HG03342 (cell line): ENCODE results near the gene THEM4.
"Not testable (repeated sequence)": the region's sequence is repeated elsewhere in the genome, so short reads cannot be mapped to it uniquely, and the experiment has no call there.

Source experiments
- ATAC-seq: cut with Tn5 transposase; IDR thresholded peaks from one replicate; pipeline ENCODE4 v1.9.1; 2021; ENCODE audit warnings: mild to moderate bottlenecking, moderate library complexity; ENCODE audit not compliant: unreplicated experiment

THEM4 gene

GRCh38 chr1:151935154-151935553 is 25.8 kb upstream of the THEM4 start:
- no peak for ATAC-seq

DNA sequence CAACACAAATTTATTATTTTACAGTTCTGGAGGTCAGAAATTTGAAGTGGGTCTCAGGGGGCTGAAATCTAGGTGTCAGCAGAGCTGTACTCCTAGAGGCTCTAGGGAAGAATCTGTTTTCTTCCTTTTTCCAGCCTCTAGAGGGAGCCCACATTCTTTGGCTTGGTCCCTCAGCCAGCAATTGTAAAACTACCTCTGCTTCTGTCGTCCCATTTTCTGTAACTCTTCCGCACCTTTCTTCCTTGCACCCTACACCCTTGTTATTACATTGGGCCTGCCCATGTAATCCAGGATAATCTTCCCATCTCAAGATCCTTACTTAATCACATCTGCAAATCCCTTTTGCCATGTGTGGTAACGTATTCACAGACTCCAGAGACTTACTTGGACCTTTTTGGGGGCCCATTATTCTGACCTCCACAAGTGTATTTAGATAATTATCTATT is 24.8 kb upstream of the THEM4 start:
- ATAC-seq, result no peak

GRCh38 chr1:151924691-151925587 is 15.6 kb upstream of the THEM4 start:
- no peak for ATAC-seq

DNA sequence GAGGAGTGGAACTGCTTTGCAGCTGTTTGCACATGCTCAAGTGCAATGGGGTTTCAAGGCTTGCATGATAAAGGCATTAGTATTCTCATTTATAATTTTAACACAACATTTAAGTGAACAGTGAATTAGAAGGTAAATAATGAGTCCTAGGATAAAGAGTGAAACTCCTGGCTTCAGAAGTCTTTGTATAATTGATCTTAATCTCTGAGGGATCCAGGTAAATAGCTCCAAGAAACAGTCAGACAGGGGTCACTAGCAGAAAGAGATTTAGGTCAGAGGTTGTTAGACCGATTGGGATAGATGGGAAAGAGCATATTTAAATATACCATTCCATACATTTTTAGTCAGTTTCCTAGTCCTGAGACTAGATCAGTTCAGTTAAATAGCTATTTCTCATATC is 14.1 kb upstream of the THEM4 start:
- no peak for ATAC-seq

GRCh38 chr1:151920149-151920548 is 10.8 kb upstream of the THEM4 start:
- no peak for ATAC-seq

DNA sequence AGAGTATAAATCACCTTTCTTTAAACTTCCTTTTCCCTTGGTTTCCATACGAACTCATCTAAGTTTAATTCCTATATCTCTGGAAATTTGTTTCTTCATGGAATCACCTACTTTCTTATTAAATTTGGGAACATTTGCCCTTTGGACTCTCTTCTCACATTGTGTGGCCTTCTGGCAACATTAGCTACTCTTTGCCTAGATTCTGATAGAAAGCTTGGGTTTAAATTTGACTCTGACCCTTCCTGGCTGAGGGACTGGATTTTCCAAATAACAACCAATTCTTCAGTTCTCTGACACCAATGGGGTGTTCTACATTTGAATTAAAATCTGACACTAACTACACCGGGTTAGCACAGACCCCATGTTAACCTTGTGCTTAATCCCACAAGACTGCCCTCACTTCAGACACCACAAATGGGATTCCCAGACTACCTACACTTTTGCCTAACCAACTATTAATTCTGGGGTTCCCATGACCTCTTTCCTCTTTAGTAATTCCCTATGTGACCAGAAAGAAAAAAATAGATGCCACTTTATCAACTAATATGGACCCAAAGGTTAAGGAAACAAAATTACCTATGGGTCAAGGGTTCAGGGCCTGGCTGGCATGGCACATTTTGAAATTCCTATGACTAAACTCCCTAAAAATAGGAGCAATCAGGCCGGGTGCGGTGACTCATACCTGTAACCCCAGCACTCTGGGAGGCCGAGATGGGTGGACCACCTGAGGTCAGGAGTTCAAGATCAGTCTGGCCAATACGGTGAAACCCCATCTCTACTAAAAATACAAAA is 9.7 kb upstream of the THEM4 start:
- ATAC-seq, result no peak

GRCh38 chr1:151918156-151918555 is 8.8 kb upstream of the THEM4 start:
- no peak for ATAC-seq

GRCh38 chr1:151916726-151917370 is 7.5 kb upstream of the THEM4 start:
- no peak for ATAC-seq

DNA sequence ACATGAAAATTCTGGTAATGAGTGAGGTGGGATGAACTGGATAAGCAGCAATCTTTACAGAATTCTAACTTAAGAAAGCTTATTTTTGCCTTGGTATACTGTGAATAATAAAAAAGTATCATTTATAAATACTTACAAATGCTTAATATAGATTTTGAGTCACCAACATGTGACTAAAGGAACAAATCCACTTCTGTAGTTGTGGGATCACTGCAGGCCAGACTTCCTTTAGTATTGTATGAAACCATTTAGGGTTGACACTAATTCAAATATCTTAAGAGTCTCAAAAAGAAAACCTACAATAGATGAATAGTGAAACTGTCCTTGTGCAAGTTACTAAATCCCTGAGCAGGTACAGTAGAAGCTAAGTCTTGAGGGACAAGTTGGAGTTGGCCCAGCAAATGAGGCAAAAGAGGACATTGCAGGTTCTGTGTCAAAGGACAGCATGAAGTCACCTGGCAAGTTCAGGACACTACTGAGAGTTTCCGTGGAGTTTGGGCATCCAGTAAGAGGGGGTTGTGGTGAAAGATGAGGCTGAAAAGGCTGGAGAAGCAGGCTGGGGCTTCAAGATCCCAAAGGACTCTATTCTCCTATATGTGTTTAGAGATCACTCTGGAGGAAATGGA is 5.9 kb upstream of the THEM4 start:
- no peak for ATAC-seq

- no peak for ATAC-seq
Observed at GRCh38 chr1:151914076-151914475, 4.8 kb upstream of the THEM4 start.

DNA sequence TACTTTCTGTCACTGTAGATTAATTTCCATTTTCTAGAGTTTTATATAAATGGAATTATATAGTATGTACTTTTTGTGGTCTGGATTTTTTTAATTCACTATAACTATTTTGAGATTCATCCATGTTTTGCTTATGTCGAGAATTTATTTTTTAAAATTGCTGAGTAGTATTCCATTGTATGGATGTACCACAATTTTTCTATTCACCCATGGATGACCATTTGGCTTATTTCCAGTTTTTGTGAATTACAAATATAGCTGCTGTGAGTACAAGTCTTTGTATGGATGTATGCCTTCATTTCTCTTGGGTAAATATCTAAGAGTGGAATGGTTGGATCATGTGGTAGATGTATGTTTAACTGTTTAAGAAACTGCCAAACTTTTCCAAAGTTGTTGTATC is 3.7 kb upstream of the THEM4 start:
- no peak for ATAC-seq

DNA sequence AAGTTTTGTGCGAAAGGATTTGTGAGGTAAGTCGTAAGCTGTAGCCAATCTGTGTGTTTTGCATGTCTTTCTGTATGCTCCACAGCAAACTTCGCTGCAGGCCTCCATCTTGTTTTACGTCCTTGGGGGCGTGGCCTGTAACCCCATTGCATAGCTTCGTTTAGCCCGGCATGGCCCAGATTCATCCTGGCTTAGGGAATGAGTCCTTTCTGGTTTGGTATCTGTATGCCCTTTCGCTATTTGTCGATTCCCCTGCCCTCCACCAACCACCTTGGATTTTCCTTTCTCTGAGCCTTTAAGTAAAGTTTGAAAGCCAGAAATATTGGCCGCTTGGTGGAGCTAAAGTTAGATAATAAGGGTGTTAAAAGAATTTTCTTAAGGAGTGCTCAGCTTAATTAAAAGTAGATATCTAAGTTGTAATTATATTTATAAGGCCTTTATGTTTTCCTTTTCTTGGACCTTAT is 1.1 kb downstream of the THEM4 start:
- no peak for ATAC-seq

DNA sequence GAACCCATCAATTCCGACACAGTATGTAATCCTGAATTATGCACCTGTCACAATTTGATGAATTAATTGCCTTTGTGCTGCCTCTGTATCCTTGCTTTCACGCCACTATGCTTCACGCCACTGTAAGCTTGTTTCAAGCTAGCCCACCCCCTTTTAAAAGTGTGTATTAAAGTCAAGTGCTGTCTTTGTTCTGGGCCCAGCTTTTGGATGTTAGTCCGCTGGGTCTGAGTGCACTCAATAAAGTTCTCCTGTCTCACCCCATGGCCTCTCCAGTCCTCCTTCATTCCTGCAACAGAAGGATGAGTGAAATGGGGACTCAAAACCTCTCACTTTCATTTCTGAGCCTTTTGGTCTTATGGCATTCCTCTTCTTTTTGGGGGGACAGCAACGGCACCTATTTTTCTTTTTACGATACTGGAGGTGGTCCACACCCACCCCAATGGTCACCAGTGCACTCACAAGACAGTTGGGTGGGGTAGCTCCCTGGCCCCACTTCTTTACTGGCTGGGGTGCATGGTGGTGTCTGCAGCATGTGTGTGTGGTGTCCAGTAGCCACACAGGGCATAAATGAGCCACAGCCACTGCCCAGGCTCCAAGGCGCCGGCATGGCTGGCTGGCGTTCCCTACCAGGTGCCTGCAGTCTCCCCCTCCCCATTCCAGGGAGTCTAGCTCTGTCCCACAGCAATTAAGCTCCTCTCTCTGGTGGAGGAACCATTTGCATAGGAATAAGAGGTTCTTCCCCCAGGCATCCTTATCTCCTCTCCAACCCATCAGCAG is 1.8 kb downstream of the THEM4 start:
- no peak for ATAC-seq

- ATAC-seq, result not testable (repeated sequence)
Observed at GRCh38 chr1:151906324-151906645, 3.0 kb downstream of the THEM4 start.

DNA sequence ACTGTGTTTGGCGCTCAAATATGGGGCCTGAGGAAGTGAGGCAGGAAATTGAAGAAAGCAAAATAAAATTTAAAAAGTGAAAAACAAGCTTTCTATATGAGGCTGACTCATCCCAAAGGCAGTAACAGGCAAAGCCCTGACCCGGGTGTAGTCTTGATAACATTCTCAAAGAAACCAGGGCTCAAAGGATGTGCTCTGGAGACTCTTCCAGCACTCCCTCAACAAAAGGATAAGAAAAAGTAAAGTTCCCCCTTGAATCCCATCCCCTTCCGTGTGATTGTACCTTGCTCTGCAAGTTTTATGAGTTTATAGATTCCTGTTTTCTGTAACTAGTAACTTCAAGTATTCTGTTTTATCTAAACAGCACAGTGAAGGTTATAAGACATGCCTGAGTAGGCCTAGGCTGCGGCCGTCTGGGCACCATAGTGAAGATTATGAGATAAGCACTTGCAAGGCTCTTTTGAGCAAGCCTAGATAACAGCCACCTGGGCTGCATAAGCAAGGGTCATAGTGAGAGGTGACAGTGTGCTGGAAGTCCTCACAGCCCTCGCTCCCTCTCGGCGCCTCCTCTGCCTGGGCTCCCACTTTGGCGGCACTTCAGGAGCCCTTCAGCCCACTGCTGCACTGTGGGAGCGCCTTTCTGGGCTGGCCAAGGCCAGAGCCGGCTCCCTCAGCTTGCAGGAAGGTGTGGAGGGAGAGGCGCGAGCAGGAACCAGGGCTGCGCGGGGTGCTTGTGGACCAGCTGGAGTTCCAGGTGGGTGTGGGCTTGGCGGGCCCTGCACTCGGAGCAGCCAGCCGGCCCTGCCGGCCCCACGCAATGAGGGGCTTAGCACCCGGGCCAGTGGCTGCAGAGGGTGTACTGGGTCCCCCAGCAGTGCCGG is 3.6 kb downstream of the THEM4 start:
- ATAC-seq, result not testable (repeated sequence)

DNA sequence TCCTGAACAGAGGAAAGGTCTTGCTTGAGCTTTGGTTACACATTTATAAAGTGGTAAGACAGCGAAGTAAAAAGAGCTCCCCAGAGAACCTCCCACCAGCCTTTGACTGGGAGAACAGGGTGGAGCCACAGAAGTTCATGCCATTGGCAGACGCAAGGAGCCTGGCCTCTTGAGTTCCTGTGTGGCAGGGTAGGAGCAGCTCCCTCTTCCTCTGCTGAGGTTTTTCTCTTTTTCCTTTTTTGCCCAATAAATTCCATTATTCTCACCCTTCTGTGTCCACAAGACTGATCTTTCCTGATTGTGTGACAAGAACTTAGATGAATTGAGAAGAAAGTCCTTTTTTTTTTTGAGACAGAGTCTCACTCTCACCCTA is 4.3 kb downstream of the THEM4 start:
- ATAC-seq, result no peak

DNA sequence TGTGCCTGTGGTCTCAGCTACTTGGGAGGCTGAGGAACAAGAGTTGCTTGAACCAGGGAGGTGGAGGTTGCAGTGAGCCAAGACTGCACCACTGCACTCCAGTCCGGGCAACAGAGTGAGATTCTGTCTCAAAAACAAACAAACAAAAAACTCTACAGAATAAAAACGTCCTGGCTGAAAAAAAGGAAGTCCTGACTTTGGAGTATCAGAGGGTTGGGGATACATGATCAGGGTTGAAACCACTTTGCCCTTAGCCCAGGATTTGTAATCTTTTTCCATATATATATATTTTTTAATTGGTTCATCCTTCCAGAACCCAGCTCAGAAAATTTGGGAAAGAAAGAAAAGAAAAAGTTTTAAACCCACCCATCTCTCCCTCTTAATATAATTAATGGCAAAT is 6.5 kb downstream of the THEM4 start:
- no peak for ATAC-seq

DNA sequence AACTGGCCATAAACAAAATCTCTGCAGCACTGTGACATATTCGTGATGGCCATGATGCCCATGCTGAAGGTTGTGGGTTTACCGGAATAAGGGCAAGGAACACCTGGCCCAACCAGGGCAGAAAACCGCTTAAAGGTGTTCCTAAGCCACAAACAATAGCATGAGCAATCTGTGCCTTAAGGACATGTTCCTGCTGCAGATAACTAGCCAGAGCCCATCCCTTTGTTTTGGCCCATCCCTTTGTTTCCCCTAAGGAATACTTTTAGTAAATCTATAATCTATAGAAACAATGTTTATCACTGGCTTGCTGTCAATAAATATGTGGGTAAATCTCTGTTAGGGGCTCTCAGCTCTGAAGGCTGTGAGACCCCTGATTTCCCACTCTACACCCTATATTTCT is 8.5 kb downstream of the THEM4 start:
- ATAC-seq, result not testable (repeated sequence)

GRCh38 chr1:151898519-151898991 is 10.8 kb downstream of the THEM4 start:
- no peak for ATAC-seq
